Stimulated activated CD4-positive, alpha-beta T cell treated with anti-CD3 and anti-CD28 coated beads, Interleukin-12 subunit alpha, Interleukin-12 subunit beta, amount 100 ng/mL, for 48 hours (primary cell): ENCODE data around the gene LIX1L.
A peak's percentile ranks its signal among the peaks of the same experiment; 100 is the strongest.

Source experiments
- DNase-seq, 3 donors: peaks; one replicate each; pipeline ENCODE4 v3.0.0-alpha.2; 2020; ENCODE audit warnings: low read depth in 2 of 3, low spot score in 1 of 3

Gene LIX1L

GRCh38 chr1:145957443-145958319 lies at the start of gene LIX1L:
Gene LIX1L, minus strand, starts transcription at chr1:145958017. Its CDS starts 90 bp downstream, at chr1:145957927.
- peak; percentile 90 to 94 (median 93) for DNase-seq

GRCh38 chr1:146001709-146002108 lies 43.9 kb upstream of the LIX1L start:
- no peak for DNase-seq

GRCh38 chr1:145999321-146000024 lies 41.7 kb upstream of the LIX1L start:
- DNase-seq, result no peak

GRCh38 chr1:145997718-145998023 lies 39.9 kb upstream of the LIX1L start:
- DNase-seq, result no peak

DNA sequence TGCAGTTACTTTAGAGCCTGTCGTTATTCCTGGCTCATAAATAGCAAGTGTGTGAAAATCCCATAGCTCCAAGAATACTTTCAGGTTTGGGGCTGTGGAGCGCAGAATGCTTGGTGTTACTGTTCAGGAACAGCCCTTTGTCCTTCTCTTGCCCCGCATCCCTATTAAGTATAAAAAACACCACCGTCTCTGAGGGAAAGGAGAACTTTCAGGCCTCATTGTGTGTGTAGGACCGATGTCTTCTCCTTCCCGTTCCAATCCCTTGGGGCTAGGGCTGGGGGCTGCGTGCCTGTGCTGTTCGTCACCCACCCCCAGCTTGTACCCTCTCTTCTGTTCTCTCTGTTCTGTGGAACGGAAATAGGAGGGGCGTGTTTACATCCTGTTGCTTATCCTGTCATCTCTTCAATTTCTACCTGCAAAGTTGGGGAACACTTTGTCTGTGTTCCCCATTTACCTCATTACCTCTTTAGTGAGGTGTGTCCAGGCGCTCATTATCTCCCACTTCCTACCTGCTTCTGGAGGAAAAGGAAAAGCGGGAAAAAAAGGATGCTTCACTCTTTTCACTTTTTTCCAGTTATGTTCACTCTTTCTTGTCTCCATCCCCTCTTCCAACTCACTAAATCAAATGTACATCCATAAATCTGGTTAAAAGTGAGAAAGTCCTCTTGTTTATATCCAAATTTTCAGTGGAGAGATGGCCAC lies 39.4 kb upstream of the LIX1L start:
- DNase-seq, result no peak

DNA sequence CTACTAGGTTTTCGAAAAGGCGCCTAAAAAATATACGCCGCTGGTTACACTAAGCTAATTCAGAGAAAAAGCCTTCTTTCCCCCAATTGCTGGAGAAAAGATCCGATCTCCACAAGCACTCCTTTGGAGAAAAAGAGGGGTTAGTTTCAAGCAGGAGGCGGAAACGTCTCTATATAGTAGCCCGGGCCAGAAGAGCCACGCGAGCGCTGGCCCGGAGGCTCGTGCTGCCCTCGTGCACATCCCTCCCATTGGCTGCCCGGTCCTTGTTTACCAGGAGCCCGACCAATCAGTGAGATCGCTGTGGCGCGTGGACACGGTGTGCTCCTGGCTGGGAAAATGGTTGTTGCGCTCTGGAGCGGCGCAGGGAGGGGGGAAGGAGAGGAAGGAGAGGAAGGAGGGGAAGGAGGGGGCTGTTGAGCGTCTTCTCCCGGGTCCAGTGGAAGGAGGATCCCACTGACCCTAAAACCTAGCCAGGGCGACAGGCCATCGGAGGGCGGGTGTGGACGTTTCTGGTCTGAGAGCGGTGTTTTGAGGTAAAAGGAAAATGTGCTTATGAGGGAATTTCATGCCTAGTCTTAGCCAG lies 38.7 kb upstream of the LIX1L start, which contains the start of gene TXNIP:
TXNIP (minus strand) TSS at position 147 of the 583 bp plus-strand sequence. CDS start 313 bp downstream, outside the sequence.
- DNase-seq, result peak; percentile 89 to 91 (median 91)

DNA sequence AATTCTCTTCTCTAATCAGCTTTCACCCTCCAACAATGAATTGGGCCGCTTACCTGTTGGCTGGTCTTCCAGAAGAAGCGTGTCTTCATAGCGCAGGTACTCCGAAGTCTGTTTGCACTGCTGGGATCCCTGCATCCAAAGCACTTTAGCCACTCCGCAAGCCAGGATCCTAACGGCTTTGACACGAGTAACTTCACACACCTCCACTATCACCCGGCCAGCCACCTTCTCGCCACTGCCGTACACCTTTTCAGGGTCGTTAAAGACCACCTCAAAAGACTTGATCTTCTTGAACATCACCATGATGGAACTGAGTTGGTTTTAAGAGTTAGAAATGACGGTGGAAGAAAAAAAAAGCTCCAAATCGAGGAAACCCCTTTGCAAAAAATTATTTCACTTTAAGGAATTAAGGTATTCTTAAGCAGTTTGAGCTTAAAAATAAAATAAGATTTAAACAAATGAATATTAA lies 38.2 kb upstream of the LIX1L start:
- DNase-seq, result no peak

- DNase-seq, result no peak
These were observed 37.5 kb upstream of the LIX1L start for GRCh38 chr1:145995148-145995881.

GRCh38 chr1:145994391-145995120 lies 36.7 kb upstream of the LIX1L start:
- no peak for DNase-seq

GRCh38 chr1:145993618-145994390 lies 36.0 kb upstream of the LIX1L start:
- no peak for DNase-seq

DNA sequence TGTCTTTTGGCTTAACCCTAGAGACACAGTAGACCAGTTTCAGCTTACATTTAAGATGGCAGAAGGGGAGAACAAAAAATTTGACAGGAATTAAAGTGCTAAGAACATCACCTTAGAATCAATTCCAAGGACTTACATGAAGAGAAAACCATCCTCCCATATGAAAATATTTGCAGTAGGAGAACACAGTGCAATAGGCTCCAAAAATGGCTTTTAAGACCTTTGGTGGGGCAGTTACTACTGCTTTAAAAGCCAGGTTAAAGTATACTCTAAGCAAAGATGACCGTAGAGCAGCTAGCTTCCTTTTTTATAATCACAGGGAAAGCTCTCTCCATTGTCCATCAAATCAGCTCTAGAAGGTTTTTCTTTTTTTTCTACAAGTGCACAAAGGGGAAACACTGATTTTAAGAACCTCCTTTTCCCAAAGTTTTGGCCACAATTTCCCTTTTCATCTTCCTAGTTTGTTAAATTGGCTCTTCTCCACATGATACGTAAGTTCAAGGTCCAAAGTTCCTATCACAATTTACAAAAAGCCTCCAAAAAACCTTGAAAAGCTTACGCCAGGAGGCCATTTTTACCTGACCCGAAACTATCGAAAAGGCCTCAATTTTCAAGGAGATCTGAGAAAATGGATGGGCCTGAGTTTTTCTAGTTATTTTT lies 35.3 kb upstream of the LIX1L start:
- DNase-seq, result no peak

DNA sequence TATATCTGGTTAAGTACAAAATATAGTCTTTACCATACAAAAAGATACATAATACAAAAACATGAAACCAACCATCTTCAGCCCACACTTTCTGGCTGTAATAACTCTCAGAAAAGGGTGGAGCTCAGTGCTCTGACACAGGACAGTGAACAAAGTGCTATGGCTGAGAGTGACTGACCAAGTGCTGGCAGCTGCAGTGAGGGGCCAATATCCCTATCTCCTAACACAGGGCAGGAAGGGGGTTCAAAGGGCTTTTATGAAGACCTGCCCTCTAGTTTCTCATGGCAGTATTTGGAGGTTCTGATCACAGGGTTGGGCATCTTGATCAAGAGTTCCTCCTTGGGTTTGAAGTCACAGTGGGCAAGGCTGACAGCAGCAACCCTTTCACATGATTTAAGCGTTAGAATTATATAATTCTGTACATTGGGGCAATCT lies 34.7 kb upstream of the LIX1L start:
- no peak for DNase-seq

GRCh38 chr1:145991735-145992412 lies 34.1 kb upstream of the LIX1L start:
- DNase-seq, result no peak

DNA sequence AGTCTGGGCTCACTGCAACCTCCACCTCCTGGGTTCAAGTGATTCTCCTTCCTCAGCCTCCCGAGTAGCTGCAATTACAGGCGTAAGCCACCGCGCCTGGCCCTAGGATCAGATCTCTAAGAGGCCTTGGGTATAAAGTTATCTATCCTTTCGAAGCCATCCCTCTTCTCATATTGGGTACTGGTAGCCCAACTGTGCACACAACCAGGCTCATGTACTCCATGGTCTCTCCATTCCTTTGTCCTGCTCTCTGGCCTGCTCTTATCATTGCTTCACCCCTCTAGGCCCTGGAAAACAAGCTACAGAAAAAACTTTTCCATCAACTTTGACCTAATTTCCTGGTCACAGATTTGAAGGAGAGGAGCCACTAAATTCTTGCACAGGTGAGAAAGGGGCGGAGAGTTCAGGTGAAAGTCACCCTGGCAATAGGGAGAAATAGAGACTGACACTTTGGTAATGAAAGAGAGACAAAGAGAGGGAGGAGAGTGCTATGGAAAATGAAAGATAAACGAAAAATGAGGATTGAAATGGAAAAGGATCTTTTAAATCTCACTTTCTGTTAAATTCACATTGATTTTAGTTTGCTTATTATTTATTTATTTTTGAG lies 32.5 kb upstream of the LIX1L start:
- no peak for DNase-seq

DNA sequence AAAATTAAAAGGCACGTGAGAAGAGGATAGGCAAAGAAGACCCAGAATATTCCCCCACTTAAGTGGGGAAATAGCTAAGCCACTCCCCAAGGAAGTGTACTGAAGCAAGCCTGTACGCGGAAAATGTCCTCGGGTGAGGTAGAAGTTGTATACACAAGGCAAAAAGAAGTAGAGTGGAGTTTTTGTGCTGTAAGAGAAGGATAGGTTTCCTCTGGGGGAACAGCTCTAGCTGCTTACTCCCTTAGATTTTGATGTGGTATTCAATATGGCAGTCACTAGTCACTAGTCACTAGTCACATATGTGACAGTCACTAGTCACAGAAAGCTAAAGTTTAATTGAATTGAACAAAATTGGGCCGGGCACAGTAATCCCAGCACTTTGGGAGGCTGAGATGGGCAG lies 31.0 kb upstream of the LIX1L start:
- DNase-seq, result no peak

GRCh38 chr1:145987926-145988325 lies 30.1 kb upstream of the LIX1L start:
- no peak for DNase-seq

- DNase-seq, result no peak
These were observed 28.7 kb upstream of the LIX1L start for GRCh38 chr1:145986551-145986950.
